Esophagus muscularis mucosa (tissue), 3 donors: ENCODE measurements around the gene SH3PXD2A.

Source experiments
- EP300 ChIP-seq: sonication (generic); formaldehyde crosslinking; IDR thresholded peaks from one replicate; pipeline ENCODE4 v1.6.1; 2017; ENCODE audit warnings: antibody characterized with exemption
- TF ChIP-seq, protein P1 (sequence below), 3 experiments: fragments of 200-600 bp in 2 of 3; fragments of 450-650 bp in 1 of 3; sonication (generic) in 2 of 3; IDR thresholded peaks; one replicate each; pipeline ENCODE4 v1.5.1; 2017 to 2019; ENCODE audit warnings: antibody characterized with exemption in 3 of 3, mild to moderate bottlenecking in 2 of 3, moderate library complexity in 1 of 3

DNA sequence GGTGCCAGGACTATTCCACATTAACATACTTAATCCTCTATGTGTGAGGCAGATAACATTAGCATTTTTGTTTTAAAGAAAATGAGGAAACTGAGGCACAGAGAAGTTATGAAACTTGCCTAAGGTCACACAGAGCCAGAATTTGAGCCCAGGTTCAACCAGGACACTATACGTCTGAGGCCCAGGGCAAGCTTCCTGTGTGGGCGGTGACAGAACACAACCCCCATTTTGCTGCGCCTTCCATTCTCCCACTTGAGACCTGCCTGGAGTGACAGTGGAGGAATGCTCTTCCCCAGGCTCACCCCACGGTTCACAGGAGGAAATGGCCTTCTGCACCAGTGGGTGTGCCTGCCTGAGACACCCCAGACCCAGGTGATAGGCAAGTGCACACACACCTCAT is 164.1 kb downstream of the SH3PXD2A start:
- TF ChIP-seq, protein P1, sequence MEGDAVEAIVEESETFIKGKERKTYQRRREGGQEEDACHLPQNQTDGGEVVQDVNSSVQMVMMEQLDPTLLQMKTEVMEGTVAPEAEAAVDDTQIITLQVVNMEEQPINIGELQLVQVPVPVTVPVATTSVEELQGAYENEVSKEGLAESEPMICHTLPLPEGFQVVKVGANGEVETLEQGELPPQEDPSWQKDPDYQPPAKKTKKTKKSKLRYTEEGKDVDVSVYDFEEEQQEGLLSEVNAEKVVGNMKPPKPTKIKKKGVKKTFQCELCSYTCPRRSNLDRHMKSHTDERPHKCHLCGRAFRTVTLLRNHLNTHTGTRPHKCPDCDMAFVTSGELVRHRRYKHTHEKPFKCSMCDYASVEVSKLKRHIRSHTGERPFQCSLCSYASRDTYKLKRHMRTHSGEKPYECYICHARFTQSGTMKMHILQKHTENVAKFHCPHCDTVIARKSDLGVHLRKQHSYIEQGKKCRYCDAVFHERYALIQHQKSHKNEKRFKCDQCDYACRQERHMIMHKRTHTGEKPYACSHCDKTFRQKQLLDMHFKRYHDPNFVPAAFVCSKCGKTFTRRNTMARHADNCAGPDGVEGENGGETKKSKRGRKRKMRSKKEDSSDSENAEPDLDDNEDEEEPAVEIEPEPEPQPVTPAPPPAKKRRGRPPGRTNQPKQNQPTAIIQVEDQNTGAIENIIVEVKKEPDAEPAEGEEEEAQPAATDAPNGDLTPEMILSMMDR (IDR thresholded peaks at IDR 0.05): no peak
- TF ChIP-seq EP300: no peak
